Measurements from ENCODE around the gene GCAT.

DNA sequence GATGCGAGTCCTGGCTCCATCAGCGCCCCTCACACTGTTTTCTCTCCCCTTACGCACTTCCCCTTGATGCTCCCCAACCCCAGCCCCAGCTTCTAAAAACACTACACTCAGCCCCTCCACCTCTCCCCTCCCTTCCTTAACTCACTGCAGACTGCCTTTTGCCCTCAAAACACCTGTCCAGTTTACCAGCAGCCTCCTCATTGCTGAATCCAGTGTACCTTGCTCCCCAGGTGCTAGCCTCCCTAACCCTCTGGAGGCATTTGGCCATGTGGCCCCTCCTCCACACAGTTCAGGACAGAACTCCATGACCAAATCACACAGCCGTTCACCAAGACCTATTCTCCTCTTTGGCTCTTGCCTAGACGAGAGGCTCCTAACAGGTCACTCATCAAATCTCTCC, 12.6 kb downstream of the GCAT start:
- TF ChIP-seq, protein P1, sequence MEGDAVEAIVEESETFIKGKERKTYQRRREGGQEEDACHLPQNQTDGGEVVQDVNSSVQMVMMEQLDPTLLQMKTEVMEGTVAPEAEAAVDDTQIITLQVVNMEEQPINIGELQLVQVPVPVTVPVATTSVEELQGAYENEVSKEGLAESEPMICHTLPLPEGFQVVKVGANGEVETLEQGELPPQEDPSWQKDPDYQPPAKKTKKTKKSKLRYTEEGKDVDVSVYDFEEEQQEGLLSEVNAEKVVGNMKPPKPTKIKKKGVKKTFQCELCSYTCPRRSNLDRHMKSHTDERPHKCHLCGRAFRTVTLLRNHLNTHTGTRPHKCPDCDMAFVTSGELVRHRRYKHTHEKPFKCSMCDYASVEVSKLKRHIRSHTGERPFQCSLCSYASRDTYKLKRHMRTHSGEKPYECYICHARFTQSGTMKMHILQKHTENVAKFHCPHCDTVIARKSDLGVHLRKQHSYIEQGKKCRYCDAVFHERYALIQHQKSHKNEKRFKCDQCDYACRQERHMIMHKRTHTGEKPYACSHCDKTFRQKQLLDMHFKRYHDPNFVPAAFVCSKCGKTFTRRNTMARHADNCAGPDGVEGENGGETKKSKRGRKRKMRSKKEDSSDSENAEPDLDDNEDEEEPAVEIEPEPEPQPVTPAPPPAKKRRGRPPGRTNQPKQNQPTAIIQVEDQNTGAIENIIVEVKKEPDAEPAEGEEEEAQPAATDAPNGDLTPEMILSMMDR (IDR thresholded peaks at IDR 0.05), result no peak
- no peak for TF ChIP-seq POLR2A (IDR thresholded peaks at IDR 0.05)

Data from body of pancreas (tissue), 4 donors.